GM23338 (cell line): ENCODE results near the gene DNAJC5G. TPM values are rescaled to one million over a fixed set of nuclear protein-coding genes. Genes with fewer than 3 reads are reported as not detected.
"Not testable (repeated sequence)": the region's sequence is repeated elsewhere in the genome, so short reads cannot be mapped to it uniquely, and the experiment has no call there.

Experiments used
- ATAC-seq: fragments of 200-7000 bp; cut with Tn5 transposase; 3 replicates; pipeline ENCODE4 v1.9.1; 2020
- DNase-seq: peaks from one replicate; pipeline ENCODE4 v3.0.0-alpha.2; 2015; ENCODE audit warnings: low spot score
- H2AFZ ChIP-seq: fragments of 200-600 bp; sonication (generic); 2 replicates; pipeline ENCODE4 v1.8.0; 2016; ENCODE audit warnings: antibody characterized with exemption, mild to moderate bottlenecking, moderate library complexity
- H3F3A ChIP-seq: fragments of 200-600 bp; sonication (generic); replicated peaks from 2 replicates; pipeline ENCODE4 v1.8.0; 2017; ENCODE audit warnings: antibody characterized with exemption, mixed run types, low read depth
- H3K27ac ChIP-seq: fragments of 200-600 bp; sonication (generic); 2 replicates; pipeline ENCODE4 v1.6.1; 2016; ENCODE audit warnings: low read depth
- H3K27me3 ChIP-seq: fragments of 200-600 bp; sonication (generic); 2 replicates; pipeline ENCODE4 v1.8.0; 2016; ENCODE audit warnings: mild to moderate bottlenecking, mixed run types, moderate library complexity; ENCODE audit not compliant: insufficient read depth
- H3K36me3 ChIP-seq: fragments of 200-600 bp; sonication (generic); 2 replicates; pipeline ENCODE4 v1.8.0; 2016; ENCODE audit warnings: mild to moderate bottlenecking; ENCODE audit not compliant: insufficient read depth
- H3K4me1 ChIP-seq: fragments of 200-600 bp; sonication (generic); 2 replicates; pipeline ENCODE4 v1.8.0; 2016; ENCODE audit warnings: mild to moderate bottlenecking, moderate library complexity; ENCODE audit not compliant: insufficient read depth
- H3K4me2 ChIP-seq: fragments of 200-600 bp; sonication (generic); 2 replicates; pipeline ENCODE4 v1.7.1; 2017; ENCODE audit warnings: mixed run types
- H3K4me3 ChIP-seq: fragments of 200-600 bp; sonication (generic); 2 replicates; pipeline ENCODE4 v1.6.1; 2016; ENCODE audit warnings: mixed run types
- H3K79me2 ChIP-seq: fragments of 200-600 bp; sonication (generic); replicated peaks from 2 replicates; pipeline ENCODE4 v1.8.0; 2017; ENCODE audit warnings: mild to moderate bottlenecking; ENCODE audit not compliant: insufficient read depth
- H3K9me2 ChIP-seq: fragments of 200-600 bp; sonication (generic); 2 replicates; pipeline ENCODE4 v1.8.0; 2017; ENCODE audit not compliant: insufficient read depth
- H4K20me1 ChIP-seq: fragments of 200-600 bp; sonication (generic); replicated peaks from 2 replicates; pipeline ENCODE4 v1.8.0; 2017; ENCODE audit warnings: mild to moderate bottlenecking; ENCODE audit not compliant: insufficient read depth
- H3K27ac Mint-ChIP-seq: 2 replicates; pipeline ENCODE4 v1.8.0; 2020; ENCODE audit warnings: inconsistent platforms, mild to moderate bottlenecking, moderate library complexity, mixed read lengths
- H3K27me3 Mint-ChIP-seq: 3 replicates; pipeline ENCODE4 v1.8.0; 2022; ENCODE audit warnings: low read depth, mild to moderate bottlenecking, moderate library complexity, mixed read lengths, inconsistent platforms; ENCODE audit not compliant: insufficient read depth, poor library complexity
- H3K36me3 Mint-ChIP-seq: 3 replicates; pipeline ENCODE4 v1.8.0; 2021; ENCODE audit warnings: low read depth, mild to moderate bottlenecking, inconsistent platforms, moderate library complexity, mixed read lengths
- H3K4me1 Mint-ChIP-seq: 3 replicates; pipeline ENCODE4 v1.8.0; 2020; ENCODE audit warnings: mild to moderate bottlenecking, inconsistent platforms, mixed read lengths
- H3K4me3 Mint-ChIP-seq: 3 replicates; pipeline ENCODE4 v1.8.0; 2021; ENCODE audit warnings: moderate library complexity, mild to moderate bottlenecking, inconsistent platforms, mixed read lengths
- H3K9me3 Mint-ChIP-seq: 3 replicates; pipeline ENCODE4 v1.8.0; 2020; ENCODE audit warnings: moderate library complexity, mild to moderate bottlenecking, inconsistent platforms, mixed read lengths
- CTCF ChIP-seq, 2 experiments: fragments of 200-600 bp in 1 of 2; sonication (generic) in 1 of 2; conservative IDR thresholded peaks; 2 replicates each; pipeline versions ENCODE4 v1.5.1 to v1.6.1; 2016 to 2017; ENCODE audit warnings: antibody characterized with exemption in 2 of 2, low read depth in 2 of 2, mild to moderate bottlenecking in 2 of 2, moderate library complexity in 1 of 2
- EZH2phosphoT487 ChIP-seq: fragments of 200-600 bp; sonication (generic); IDR thresholded peaks from one replicate; pipeline ENCODE4 v1.8.1; 2018; ENCODE audit warnings: antibody characterized with exemption; ENCODE audit not compliant: unreplicated experiment
- REST ChIP-seq: IDR thresholded peaks from one replicate; pipeline ENCODE4 v1.6.1; 2018; ENCODE audit warnings: antibody characterized with exemption; ENCODE audit not compliant: unreplicated experiment
- STAT1 ChIP-seq: IDR thresholded peaks from one replicate; pipeline ENCODE4 v1.6.1; 2016; ENCODE audit warnings: antibody characterized with exemption; ENCODE audit not compliant: unreplicated experiment
- ZNF114 ChIP-seq: fragments of 250-450 bp; sonication (Bioruptor Pico); IDR thresholded peaks from 2 replicates; pipeline ENCODE4 v1.5.0; 2020; ENCODE audit warnings: mild to moderate bottlenecking, moderate library complexity
- polyA plus RNA-seq: library from polyadenylated mRNA; unstranded; fragments of >200 nt; fragmentation: Nextera tagmentation; extraction: Ambion mirVana; gene quantifications from 2 replicates; pipeline ENCODE4 v1.2.1, GENCODE V29; 2016
- total RNA-seq: library from RNA; depleted of rRNA; stranded (reverse); fragments of >200 nt; shearing (Covaris generic); gene quantifications from 2 replicates; pipeline ENCODE4 v1.2.3, GENCODE V29; 2014

Gene DNAJC5G
- total and polyA plus RNA-seq, 2 experiments from 2014 or later: 0.59 TPM; not detected in 1

- TF ChIP-seq REST: no peak
- TF ChIP-seq EZH2phosphoT487: no peak
- no peak for TF ChIP-seq STAT1
- TF ChIP-seq CTCF (conservative IDR thresholded peaks at IDR 0.05; ENCODE audit: low read depth in 2 of 2): no peak
- TF ChIP-seq ZNF114: no peak
Measured at GRCh38 chr2:27316655-27317412, 41.6 kb downstream of the DNAJC5G start (continued).

- not testable (repeated sequence) for ATAC-seq, H3K4me2 ChIP-seq, H3K36me3 ChIP-seq, H3K9me3 Mint-ChIP-seq, H3K4me3 Mint-ChIP-seq, H3K9me2 ChIP-seq, H3K27me3 Mint-ChIP-seq, H3K27me3 ChIP-seq, H3K79me2 ChIP-seq, H2AFZ ChIP-seq, H3K4me3 ChIP-seq, H3K36me3 Mint-ChIP-seq, H3K27ac Mint-ChIP-seq, H3K27ac ChIP-seq, H4K20me1 ChIP-seq, DNase-seq
- H3F3A ChIP-seq: 0 out of 2 replicates have a peak, but pooled peaks cover 10% of the 10 kb centered on the region
- peaks cover 26% of the 10 kb centered on the region for H3K4me1 ChIP-seq
- H3K4me1 Mint-ChIP-seq: peaks cover 25% of the 10 kb centered on the region
Measured at GRCh38 chr2:27319839-27320238, 44.6 kb downstream of the DNAJC5G start.

GRCh38 chr2:27320958-27321543, 45.8 kb downstream of the DNAJC5G start:
- H3K4me2 ChIP-seq: no peak overlapping the region
- no peak overlapping the region for H3K4me3 ChIP-seq
- peak; percentile 78 for DNase-seq
- 0 out of 2 replicates have a peak, but pooled peaks cover under 1% of the 10 kb centered on the region for H3K36me3 ChIP-seq
- peaks cover 17% of the 10 kb centered on the region; the same call in 1 of the 2 replicates for H3F3A ChIP-seq
- Mint-ChIP-seq H3K27me3 (peaks cover 4% of the 10 kb centered on the region), H3K36me3 (peaks cover 7% of the 10 kb centered on the region; the same call in 2 of the 3 replicates), H3K4me3 (peak overlapping the region; percentile 98), H3K27ac (peak overlapping the region; percentile 2; the same call in 1 of the 2 replicates), H3K4me1 (peaks cover 17% of the 10 kb centered on the region), H3K9me3 (no peaks in the 10 kb centered on the region)
- peaks cover 19% of the 10 kb centered on the region for H3K4me1 ChIP-seq
- H3K9me2 ChIP-seq: no peaks in the 10 kb centered on the region
- peak; percentile 44 for ATAC-seq
- peaks cover 5% of the 10 kb centered on the region for H3K79me2 ChIP-seq
- H4K20me1 ChIP-seq: no peaks in the 10 kb centered on the region
- H2AFZ ChIP-seq: no peak overlapping the region
- H3K27ac ChIP-seq: peak overlapping the region; percentile 20; the same call in 1 of the 2 replicates
- no peaks in the 10 kb centered on the region for H3K27me3 ChIP-seq
- no peak for TF ChIP-seq STAT1
- TF ChIP-seq CTCF (conservative IDR thresholded peaks at IDR 0.05; ENCODE audit: low read depth in 2 of 2): peak; percentile 41 to 52
